ENCODE measurements around the gene KIF16B.
A peak's percentile ranks its signal among the peaks of the same experiment; 100 is the strongest.

Gene KIF16B

GRCh38 chr20:16390991-16391390 lies 182.3 kb downstream of the KIF16B start:
- DNase-seq: peak; percentile 7 to 12

GRCh38 chr20:16388731-16389130 lies 184.5 kb downstream of the KIF16B start:
- DNase-seq: no peak

GRCh38 chr20:16387666-16388065 lies 185.6 kb downstream of the KIF16B start:
- no peak for DNase-seq

- no peak for DNase-seq
Observed at GRCh38 chr20:16385891-16386290, 187.4 kb downstream of the KIF16B start.

- no peak for DNase-seq
Observed at GRCh38 chr20:16385462-16385861, 187.8 kb downstream of the KIF16B start.

- no peak for DNase-seq
Observed at GRCh38 chr20:16381444-16381843, 191.8 kb downstream of the KIF16B start.

- DNase-seq: no peak
Observed at GRCh38 chr20:16378712-16379370, 194.4 kb downstream of the KIF16B start.

GRCh38 chr20:16378122-16378521 lies 195.1 kb downstream of the KIF16B start:
- DNase-seq: no peak

GRCh38 chr20:16369441-16369840 lies 203.8 kb downstream of the KIF16B start:
- DNase-seq: no peak

GRCh38 chr20:16368645-16369292 lies 204.5 kb downstream of the KIF16B start:
- no peak for DNase-seq

GRCh38 chr20:16367948-16368560 lies 205.2 kb downstream of the KIF16B start:
- no peak for DNase-seq

- no peak for DNase-seq
Observed at GRCh38 chr20:16366529-16366928, 206.7 kb downstream of the KIF16B start.

- no peak for DNase-seq
Observed at GRCh38 chr20:16364320-16364687, 208.9 kb downstream of the KIF16B start.

GRCh38 chr20:16363506-16364319 lies 209.5 kb downstream of the KIF16B start:
- DNase-seq: no peak

GRCh38 chr20:16362642-16363041 lies 210.6 kb downstream of the KIF16B start:
- DNase-seq: no peak

GRCh38 chr20:16360668-16361067 lies 212.6 kb downstream of the KIF16B start:
- DNase-seq: no peak

GRCh38 chr20:16353417-16353781 lies 219.8 kb downstream of the KIF16B start:
- DNase-seq: no peak

GRCh38 chr20:16352751-16353416 lies 220.4 kb downstream of the KIF16B start:
- DNase-seq: no peak

- DNase-seq: no peak
Observed at GRCh38 chr20:16352321-16352720, 220.9 kb downstream of the KIF16B start.

GRCh38 chr20:16351415-16351814 lies 221.8 kb downstream of the KIF16B start:
- DNase-seq: no peak

- no peak for DNase-seq
Observed at GRCh38 chr20:16350465-16350864, 222.8 kb downstream of the KIF16B start.

GRCh38 chr20:16349523-16350260 lies 223.6 kb downstream of the KIF16B start:
- no peak for DNase-seq
